Suppressor macrophage (primary cell): ENCODE data around the gene RPTOR.

Source experiments
- DNase-seq, 4 experiments: peaks; one replicate each; pipeline ENCODE4 v3.0.0-alpha.2; 2020 to 2022

Gene RPTOR

DNA sequence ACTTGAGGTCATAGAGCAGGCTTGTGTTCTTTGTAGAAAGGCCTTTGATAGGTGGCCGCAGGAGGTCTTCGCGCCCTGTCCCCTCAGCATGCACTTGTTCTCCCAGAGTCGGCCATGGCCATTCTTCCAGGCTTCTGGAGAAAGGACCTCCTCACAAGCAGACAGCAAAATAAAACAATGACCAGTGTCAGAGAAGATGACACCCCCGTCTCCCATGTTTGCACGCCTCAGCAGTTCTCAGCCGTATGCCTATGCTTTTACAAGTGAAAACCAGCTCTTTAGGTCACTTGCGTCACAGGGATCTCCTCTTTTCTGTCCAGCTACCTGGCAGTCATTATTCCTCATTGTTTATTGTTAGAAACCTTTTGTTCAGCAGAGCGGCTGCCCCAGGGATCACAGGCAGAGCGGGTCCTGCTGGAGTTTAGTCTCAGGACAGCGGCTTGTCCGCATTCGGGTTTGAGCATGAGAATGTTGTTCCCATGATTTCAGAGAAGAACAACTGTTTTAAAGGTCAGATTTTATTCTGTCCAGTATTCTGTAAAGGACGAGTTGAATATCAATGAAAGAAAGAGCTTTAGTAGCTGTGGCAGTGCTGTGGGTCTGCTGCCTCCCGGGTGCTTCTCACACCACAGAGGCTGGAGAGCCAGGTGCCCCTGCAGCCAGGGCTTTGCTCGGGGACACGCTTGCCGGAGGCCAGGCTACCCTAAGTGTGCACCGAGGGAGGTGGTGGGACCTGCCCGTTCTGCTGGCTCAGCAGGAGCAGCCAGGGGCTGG lies 123.9 kb downstream of the RPTOR start:
- no peak for DNase-seq

- no peak for DNase-seq
Observed at GRCh38 chr17:80671039-80671824, 126.6 kb downstream of the RPTOR start.

DNA sequence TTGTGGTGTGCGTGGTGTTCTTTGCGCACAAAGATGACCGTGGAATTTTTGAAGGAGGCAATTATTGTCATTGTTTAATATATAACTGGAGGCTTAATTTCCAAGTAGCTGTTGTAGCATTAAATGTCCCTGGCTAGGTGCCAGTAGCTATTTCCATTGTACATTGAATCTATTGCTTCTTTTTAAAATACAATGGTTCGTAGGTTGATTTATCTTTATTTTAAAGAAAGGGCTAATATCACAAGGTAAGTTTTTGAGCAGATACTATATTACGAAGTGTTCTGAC lies 127.1 kb downstream of the RPTOR start:
- no peak for DNase-seq

GRCh38 chr17:80673152-80673920 lies 128.7 kb downstream of the RPTOR start:
- peak in 1 of 4 experiments; percentile 7 for DNase-seq

DNA sequence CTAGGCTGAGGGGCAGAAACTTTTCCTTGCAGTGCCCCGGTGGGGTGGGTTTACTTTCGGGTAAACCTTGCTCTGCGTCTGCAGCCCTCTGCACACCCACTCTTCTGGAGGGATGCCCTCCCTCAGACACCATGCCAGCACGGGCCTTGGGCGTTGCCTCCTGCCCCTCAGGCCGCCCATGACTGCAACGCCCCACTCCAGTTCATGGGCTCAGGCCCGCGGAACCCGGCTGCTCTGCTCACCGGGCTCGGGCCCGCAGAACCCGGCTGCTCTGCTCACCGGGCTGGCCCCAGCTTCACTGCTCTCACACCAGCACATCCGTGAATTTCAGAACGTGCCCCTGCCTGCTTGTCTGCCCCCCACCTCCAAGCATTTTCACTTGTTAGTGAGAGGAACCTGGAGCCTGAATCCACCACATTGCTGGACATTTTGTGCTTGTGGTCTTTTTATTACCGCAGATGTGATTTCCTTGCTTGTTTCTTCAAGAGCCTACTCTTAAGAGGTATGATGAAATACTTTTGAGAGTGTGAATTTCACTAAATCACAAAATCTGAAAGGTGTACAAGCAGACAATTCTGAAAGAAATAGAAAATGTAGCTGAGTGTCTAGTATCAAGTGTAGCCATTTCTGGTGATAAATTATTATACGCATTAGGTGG lies 130.9 kb downstream of the RPTOR start:
- DNase-seq: no peak

GRCh38 chr17:80676096-80676466 lies 131.4 kb downstream of the RPTOR start:
- no peak for DNase-seq

DNA sequence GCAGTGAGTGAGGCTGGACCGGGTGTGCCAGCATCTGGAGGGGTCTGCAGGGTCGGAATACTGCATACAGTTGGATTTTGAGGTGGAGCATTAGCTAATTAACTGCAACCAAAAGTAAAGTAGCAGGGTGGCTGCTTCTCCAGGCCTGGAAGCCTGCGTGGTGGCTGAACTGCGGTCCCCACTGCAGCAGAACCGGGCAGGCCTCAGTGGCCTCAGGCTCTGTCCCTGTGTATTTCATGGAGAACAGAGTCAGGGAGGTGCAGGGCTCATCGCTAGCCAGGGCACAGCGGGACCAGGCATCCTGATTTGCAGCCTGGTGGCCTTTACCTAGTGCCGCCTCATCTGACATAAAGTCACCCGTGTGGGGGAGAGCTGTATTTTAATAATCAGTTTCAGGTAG lies 131.9 kb downstream of the RPTOR start:
- DNase-seq: no peak

DNA sequence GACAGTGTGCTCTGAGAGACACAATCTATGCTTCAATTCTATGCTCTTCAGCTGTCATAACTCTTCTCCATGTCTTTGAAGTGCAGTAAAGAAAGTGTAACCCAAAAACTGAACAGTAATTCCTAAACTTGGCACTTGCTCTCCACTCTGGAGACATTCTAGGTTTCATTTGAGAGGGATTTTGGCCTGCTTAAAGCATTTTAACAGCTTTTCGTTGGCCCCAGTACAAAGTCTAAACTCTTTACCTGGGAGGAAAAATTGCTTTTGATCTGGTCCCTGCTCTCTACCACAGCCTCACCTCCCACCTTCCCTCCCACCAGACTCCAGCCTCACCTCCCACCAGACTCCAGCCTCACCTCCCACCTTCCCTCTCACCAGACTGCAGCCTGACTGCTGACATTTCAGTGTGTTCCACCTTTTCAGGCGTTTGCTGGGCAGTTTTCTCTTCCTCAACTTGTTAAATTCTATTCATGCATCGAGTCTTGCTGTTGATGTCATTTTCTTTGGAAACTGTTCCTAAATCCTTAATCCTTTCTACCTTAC lies 132.6 kb downstream of the RPTOR start:
- DNase-seq: no peak

GRCh38 chr17:80679816-80680215 lies 135.2 kb downstream of the RPTOR start:
- DNase-seq: no peak

DNA sequence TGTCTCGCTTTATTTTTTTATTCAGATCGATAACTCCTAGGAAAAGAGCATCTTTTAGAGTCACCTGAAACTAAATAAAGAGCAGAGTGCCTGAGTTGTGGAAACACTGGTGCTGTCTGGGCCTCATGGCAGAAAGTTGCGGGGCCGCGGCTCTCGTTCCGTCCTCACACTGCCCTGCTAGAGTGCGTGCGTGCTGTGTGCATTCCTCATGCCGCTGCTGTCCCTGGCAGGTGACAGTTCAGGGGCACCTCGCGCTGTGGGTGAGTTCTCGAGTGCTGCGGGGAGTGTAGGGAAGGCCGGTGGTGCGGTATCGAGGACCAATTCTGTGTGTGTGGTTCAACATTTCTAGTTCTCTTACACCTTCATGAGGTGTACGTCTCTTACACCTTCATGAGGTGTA lies 136.6 kb downstream of the RPTOR start:
- no peak for DNase-seq

DNA sequence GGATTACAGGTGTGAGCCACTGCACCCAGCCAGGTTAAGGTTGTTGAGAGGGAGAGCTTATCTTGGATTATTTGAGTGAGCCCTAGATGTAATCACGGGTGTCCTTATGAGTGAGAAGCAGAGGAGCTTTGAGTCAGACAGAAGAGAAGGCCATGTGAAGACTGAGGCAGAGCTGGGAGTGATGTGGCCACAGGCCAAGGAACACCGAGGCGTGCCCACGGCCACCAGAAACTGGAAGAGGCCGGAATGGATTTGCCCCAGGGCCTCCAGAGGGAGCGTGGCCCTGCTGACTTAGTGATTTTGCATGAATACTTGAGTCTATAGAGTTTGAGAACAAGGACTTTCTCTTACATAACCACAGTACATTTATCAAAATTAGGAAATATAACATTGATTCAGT lies 137.7 kb downstream of the RPTOR start:
- no peak for DNase-seq

GRCh38 chr17:80683625-80684104 lies 139.0 kb downstream of the RPTOR start:
- DNase-seq: no peak

GRCh38 chr17:80687839-80688238 lies 143.2 kb downstream of the RPTOR start:
- DNase-seq: no peak

GRCh38 chr17:80689129-80689619 lies 144.5 kb downstream of the RPTOR start:
- no peak for DNase-seq

GRCh38 chr17:80691784-80692183 lies 147.1 kb downstream of the RPTOR start:
- no peak for DNase-seq

- DNase-seq: no peak
Observed at GRCh38 chr17:80692931-80693467, 148.4 kb downstream of the RPTOR start.

- DNase-seq: no peak
Observed at GRCh38 chr17:80693511-80693910, 148.9 kb downstream of the RPTOR start.

GRCh38 chr17:80694085-80694991 lies 149.7 kb downstream of the RPTOR start:
- DNase-seq: no peak

DNA sequence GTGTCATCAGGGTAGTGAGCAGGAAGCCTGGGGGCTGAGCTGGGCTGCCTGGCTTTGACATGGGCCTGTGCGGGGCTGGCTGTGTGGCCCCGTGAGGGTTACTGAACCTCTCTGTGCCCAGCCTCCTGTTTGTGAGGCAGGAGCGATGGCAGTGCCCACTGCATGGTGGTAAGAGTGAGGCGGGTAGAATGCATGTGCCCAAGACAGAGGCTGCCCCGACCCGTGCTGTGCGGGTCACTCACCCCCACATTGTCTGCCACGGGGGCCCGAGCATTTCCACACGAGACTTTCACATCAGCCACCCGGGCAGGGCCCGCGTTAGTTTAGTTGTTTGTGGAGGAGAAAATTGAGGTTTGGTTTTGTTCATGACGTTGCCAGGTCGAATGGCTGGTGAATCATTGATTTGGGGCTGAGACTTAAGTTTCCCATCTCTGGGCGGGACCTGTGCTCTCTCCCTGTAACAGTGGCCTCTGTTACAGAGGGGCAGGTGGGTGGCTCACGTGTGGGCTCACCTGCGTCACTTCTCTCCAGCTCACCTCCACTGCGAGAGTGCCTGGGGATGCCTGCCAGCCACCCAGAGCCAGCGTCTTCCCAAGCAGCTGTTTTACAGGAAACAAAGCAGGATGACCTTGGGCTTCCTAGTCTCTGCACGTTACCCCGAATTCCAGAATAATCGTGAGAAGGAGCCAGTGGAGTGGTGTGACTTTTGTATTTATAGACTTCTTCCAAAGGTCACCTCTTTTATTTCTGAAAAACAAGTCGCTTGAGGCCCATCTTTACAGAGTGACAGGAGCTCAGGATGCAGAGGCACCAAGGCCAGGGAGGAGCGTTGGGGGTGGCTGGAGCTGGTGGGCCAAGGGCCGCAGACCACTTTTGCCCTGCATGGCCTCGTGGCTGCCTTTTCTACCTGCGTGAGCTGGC lies 150.6 kb downstream of the RPTOR start:
- no peak for DNase-seq

GRCh38 chr17:80695979-80696378 lies 151.3 kb downstream of the RPTOR start:
- DNase-seq: no peak
